Measurements from ENCODE around the gene LPCAT2. TPM values are rescaled to one million over a fixed set of nuclear protein-coding genes. Genes with fewer than 3 reads are reported as not detected.

The LPCAT2 gene
- total and polyA plus RNA-seq, 2 of the 13 experiments (the other 11 are each of a cell fraction or from before 2014, with no cell fraction given), result 9.9 to 17.6 TPM

DNA sequence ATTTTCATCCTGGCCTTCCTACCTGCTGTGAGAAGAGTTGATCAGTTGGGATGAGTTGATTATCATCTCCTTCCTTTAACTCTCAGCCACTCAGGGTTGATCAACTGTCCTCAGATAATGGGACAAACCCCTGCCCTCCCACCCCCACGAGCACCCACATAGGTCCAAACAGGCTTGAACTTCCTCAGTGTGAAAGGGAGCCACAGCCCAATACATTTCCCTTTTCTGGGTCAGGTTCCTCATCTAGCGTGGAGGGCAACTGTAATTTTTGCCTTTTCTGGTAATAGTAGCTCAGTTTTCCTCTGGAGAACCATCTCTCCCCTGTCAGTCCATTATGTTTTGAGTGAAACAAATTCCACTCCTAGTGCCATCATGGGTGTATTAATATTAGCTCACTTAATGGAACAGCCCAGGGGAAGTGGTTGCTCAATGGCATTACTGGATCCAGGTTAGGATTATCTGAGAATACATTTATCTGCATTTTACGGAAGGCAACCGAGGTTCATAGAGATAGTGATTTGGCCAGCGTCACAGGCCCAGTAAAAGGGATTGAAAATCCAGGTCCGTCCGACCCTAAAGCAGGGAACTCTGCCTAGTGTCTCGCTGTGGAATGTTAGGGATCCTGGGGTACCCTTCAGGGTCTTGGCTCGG is 476 bp upstream of the LPCAT2 start:
- ATAC-seq, result no peak
- POLR2A ChIA-PET, result no interaction called here
- Histone ChIP-seq H3K9ac (ENCODE audit: insufficient read depth, low read depth, low read length) (no peak overlapping the region), H3K79me2 (ENCODE audit: insufficient read depth, low read length) (peaks cover 6% of the 10 kb centered on the region), H3K4me3 (replicated peaks in 1 of 3; ENCODE audit: insufficient read depth in 1 of 3, low read depth in 2 of 3, low read length in 3 of 3) (peak overlapping the region in 2 of 3 experiments; percentile 69 to 88; a peak in 2 of 6 replicates), H3K27ac (ENCODE audit: extremely low read length, insufficient read depth, low read length) (no peak overlapping the region), H3K27me3 (ENCODE audit: control insufficient read depth in 1 of 2, insufficient read depth in 2 of 2, low read length in 2 of 2) (no peaks in the 10 kb centered on the region), H3K9me3 (ENCODE audit: low read length) (peaks cover 10% of the 10 kb centered on the region), H3K36me3 (replicated peaks in 1 of 2; ENCODE audit: control insufficient read depth in 1 of 2, insufficient read depth in 2 of 2, low read length in 2 of 2) (no peaks in the 10 kb centered on the region), H3K4me2 (ENCODE audit: low read depth, low read length) (peak overlapping the region; percentile 93), H2AFZ (ENCODE audit: low read length) (no peak overlapping the region), H3K4me1 (ENCODE audit: insufficient read depth, low read length) (peaks cover 44% of the 10 kb centered on the region), H4K20me1 (ENCODE audit: insufficient read depth, low read length) (no peaks in the 10 kb centered on the region)
- intact Hi-C loops (cut with micrococcal nuclease; ENCODE audit: unreplicated experiment) (loop anchor here (2.0 to 5.0 kb wide), 2 partner anchors 114 to 134 kb away; no protein-coding TSS in a partner anchor), in situ Hi-C loops (cut with HindIII; ENCODE audit: extremely low pct_ligation_motif_present, low pct_unique_long_range_greater_than_20kb) (no loop called here)
- BruUV-seq (replicated peaks), result no TSS peak
- TF ChIP-seq, protein P1, sequence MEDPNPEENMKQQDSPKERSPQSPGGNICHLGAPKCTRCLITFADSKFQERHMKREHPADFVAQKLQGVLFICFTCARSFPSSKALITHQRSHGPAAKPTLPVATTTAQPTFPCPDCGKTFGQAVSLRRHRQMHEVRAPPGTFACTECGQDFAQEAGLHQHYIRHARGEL (CRISPR knock-in tag; IDR thresholded peaks at IDR 0.05), result no peak
- TF ChIP-seq NFKBIZ (CRISPR knock-in tag; IDR thresholded peaks at IDR 0.05) (no peak), AGO1 (IDR thresholded peaks at IDR 0.05; ENCODE audit: low read depth, low read length, poor library complexity, severe bottlenecking) (no peak), NR2F6 (IDR thresholded peaks at IDR 0.05) (no peak), NR2F6 (CRISPR knock-in tag; IDR thresholded peaks at IDR 0.05) (no peak), PAF1 (CRISPR knock-in tag; IDR thresholded peaks at IDR 0.05) (no peak), ZNF580 (CRISPR knock-in tag; IDR thresholded peaks at IDR 0.05; ENCODE audit: borderline replicate concordance, low read depth) (no peak), MZF1 (CRISPR knock-in tag; IDR thresholded peaks at IDR 0.05; ENCODE audit: borderline replicate concordance) (no peak), ZNF605 (CRISPR knock-in tag; IDR thresholded peaks at IDR 0.05) (no peak; the same call in 1 of the 2 replicates), HNRNPK (IDR thresholded peaks at IDR 0.05; ENCODE audit: low read depth, low read length, poor library complexity, severe bottlenecking) (no peak), ZBTB21 (CRISPR knock-in tag; IDR thresholded peaks at IDR 0.05) (no peak), FUBP1 (CRISPR knock-in tag; IDR thresholded peaks at IDR 0.05; ENCODE audit: borderline replicate concordance) (no peak), WIZ (CRISPR knock-in tag; IDR thresholded peaks at IDR 0.05) (0 out of 2 replicates have a peak, but pooled peaks have one; percentile 11), TBX2 (CRISPR knock-in tag; IDR thresholded peaks at IDR 0.05; ENCODE audit: borderline replicate concordance) (0 out of 2 replicates have a peak, but pooled peaks have one; percentile 9)
- TF ChIP-seq, protein P2, sequence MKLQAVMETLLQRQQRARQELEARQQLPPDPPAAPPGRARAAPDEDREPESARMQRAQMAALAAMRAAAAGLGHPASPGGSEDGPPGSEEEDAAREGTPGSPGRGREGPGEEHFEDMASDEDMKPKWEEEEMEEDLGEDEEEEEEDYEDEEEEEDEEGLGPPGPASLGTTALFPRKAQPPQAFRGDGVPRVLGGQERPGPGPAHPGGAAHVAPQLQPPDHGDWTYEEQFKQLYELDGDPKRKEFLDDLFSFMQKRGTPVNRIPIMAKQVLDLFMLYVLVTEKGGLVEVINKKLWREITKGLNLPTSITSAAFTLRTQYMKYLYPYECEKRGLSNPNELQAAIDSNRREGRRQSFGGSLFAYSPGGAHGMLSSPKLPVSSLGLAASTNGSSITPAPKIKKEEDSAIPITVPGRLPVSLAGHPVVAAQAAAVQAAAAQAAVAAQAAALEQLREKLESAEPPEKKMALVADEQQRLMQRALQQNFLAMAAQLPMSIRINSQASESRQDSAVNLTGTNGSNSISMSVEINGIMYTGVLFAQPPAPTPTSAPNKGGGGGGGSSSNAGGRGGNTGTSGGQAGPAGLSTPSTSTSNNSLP (IDR thresholded peaks at IDR 0.05; ENCODE audit: low read depth, low read length), result no peak
- TF ChIP-seq, protein P3, sequence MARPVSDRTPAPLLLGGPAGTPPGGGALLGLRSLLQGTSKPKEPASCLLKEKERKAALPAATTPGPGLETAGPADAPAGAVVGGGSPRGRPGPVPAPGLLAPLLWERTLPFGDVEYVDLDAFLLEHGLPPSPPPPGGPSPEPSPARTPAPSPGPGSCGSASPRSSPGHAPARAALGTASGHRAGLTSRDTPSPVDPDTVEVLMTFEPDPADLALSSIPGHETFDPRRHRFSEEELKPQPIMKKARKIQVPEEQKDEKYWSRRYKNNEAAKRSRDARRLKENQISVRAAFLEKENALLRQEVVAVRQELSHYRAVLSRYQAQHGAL (CRISPR knock-in tag; IDR thresholded peaks at IDR 0.05; ENCODE audit: not compliant biosample characterization), result no peak
- TF ChIP-seq, protein P4, sequence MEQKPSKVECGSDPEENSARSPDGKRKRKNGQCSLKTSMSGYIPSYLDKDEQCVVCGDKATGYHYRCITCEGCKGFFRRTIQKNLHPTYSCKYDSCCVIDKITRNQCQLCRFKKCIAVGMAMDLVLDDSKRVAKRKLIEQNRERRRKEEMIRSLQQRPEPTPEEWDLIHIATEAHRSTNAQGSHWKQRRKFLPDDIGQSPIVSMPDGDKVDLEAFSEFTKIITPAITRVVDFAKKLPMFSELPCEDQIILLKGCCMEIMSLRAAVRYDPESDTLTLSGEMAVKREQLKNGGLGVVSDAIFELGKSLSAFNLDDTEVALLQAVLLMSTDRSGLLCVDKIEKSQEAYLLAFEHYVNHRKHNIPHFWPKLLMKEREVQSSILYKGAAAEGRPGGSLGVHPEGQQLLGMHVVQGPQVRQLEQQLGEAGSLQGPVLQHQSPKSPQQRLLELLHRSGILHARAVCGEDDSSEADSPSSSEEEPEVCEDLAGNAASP (CRISPR knock-in tag; IDR thresholded peaks at IDR 0.05; ENCODE audit: borderline replicate concordance), result no peak
- DNase-seq (ENCODE audit: low spot score), result no peak
- 78% methylated on average over 9 of the region's 9 CpGs for WGBS (ENCODE audit: low lambda C conversion rate)
- CTCF ChIA-PET (ENCODE audit: low intra/inter-chr PET ratio, low total read pairs), result no interaction called here
- FAIRE-seq, result no peak

Data from HepG2 (cell line).